GM12878 (cell line): Measurements from ENCODE around the gene HOXD12.

Experiments used
- CHD2 ChIP-seq: IDR thresholded peaks from 2 replicates; pipeline ENCODE4 v1.6.1; 2011; ENCODE audit warnings: low read depth, low read length, improper control_type of control experiment, borderline replicate concordance
- NFYA ChIP-seq: IDR thresholded peaks from 2 replicates; pipeline ENCODE4 v1.6.1; 2011; ENCODE audit warnings: low read depth, mild to moderate bottlenecking, low read length, improper control_type of control experiment, borderline replicate concordance
- RAD21 ChIP-seq: IDR thresholded peaks from 2 replicates; pipeline ENCODE4 v1.6.1; 2011; ENCODE audit warnings: mild to moderate bottlenecking, low read depth, low read length, moderate library complexity; ENCODE audit not compliant: insufficient read depth
- REST ChIP-seq: IDR thresholded peaks from 2 replicates; pipeline ENCODE4 v1.6.1; 2012; ENCODE audit warnings: mild to moderate bottlenecking, low read depth, low read length
- SIN3A ChIP-seq: IDR thresholded peaks from 2 replicates; pipeline ENCODE4 v1.6.1; 2012; ENCODE audit warnings: low read depth, low read length, improper control_type of control experiment
- SMC3 ChIP-seq: IDR thresholded peaks from 2 replicates; pipeline ENCODE4 v1.6.1; 2011; ENCODE audit warnings: low read length, improper control_type of control experiment, borderline replicate concordance

- TF ChIP-seq NFYA (no peak), SIN3A (no peak), RAD21 (no peak), REST (no peak), CHD2 (no peak), SMC3 (no peak)
Measured at GRCh38 chr2:176099159-176099727, 352 bp upstream of the HOXD12 start.
